CD4-positive, CD25-positive, alpha-beta regulatory T cell (primary cell): ENCODE results near the gene ARHGEF16. TPM values are rescaled to one million over a fixed set of nuclear protein-coding genes. Genes with fewer than 3 reads are reported as not detected.

Experiments
- ATAC-seq, 2 donors: fragments of 150-1000 bp; cut with Tn5 transposase; one replicate each; pipeline ENCODE4 v1.10.0; 2021; ENCODE audit warnings: low read depth in 2 of 2, moderate number of reproducible peaks in 2 of 2, moderate library complexity in 1 of 2
- DNase-seq, 3 donors: peaks; one replicate each; pipeline versions ENCODE4 v3.0.0 to v3.0.0-alpha.2; 2012 to 2022; ENCODE audit warnings: mixed read lengths in 1 of 3
- H3K27ac ChIP-seq: one replicate; pipeline ENCODE4 v1.7.0; 2013; ENCODE audit warnings: mild to moderate bottlenecking, low read length; ENCODE audit not compliant: insufficient read depth, poor library complexity, severe bottlenecking
- H3K27me3 ChIP-seq: one replicate; pipeline ENCODE4 v1.7.0; 2013; ENCODE audit warnings: low read length; ENCODE audit not compliant: control insufficient read depth, insufficient read depth
- H3K36me3 ChIP-seq: one replicate; pipeline ENCODE4 v1.7.0; 2013; ENCODE audit warnings: mild to moderate bottlenecking, low read length, moderate library complexity; ENCODE audit not compliant: control insufficient read depth, insufficient read depth
- H3K4me1 ChIP-seq: 2 replicates; pipeline ENCODE4 v1.7.0; 2013; ENCODE audit warnings: mild to moderate bottlenecking, low read length; ENCODE audit not compliant: insufficient read depth, control insufficient read depth, poor library complexity, severe bottlenecking
- H3K4me3 ChIP-seq: one replicate; pipeline ENCODE4 v1.7.0; 2013; ENCODE audit warnings: low read depth, mild to moderate bottlenecking, low read length, moderate library complexity
- H3K9me3 ChIP-seq, 2 experiments: 1 replicate in 1 of 2; 2 replicates in 1 of 2; pipeline ENCODE4 v1.7.0; 2013; ENCODE audit warnings: low read length in 2 of 2, mild to moderate bottlenecking in 1 of 2, moderate library complexity in 1 of 2; ENCODE audit not compliant: control insufficient read depth in 2 of 2
- H3K27ac Mint-ChIP-seq, 3 donors: one replicate each; pipeline ENCODE4 v1.8.0; 2020 to 2022; ENCODE audit warnings: mild to moderate bottlenecking in 3 of 3, mixed read lengths in 3 of 3, moderate library complexity in 2 of 3
- H3K27me3 Mint-ChIP-seq: one replicate; pipeline ENCODE4 v1.8.0; 2022; ENCODE audit warnings: mild to moderate bottlenecking, mixed read lengths
- H3K36me3 Mint-ChIP-seq: one replicate; pipeline ENCODE4 v1.8.0; 2020; ENCODE audit warnings: mixed read lengths
- H3K4me1 Mint-ChIP-seq, 4 donors: one replicate each; pipeline ENCODE4 v1.8.0; 2020 to 2022; ENCODE audit warnings: mixed read lengths in 4 of 4, mild to moderate bottlenecking in 1 of 4
- H3K4me3 Mint-ChIP-seq, 4 donors: one replicate each; pipeline ENCODE4 v1.8.0; 2020 to 2022; ENCODE audit warnings: mild to moderate bottlenecking in 4 of 4, mixed read lengths in 4 of 4, moderate library complexity in 3 of 4
- H3K9me3 Mint-ChIP-seq, 7 donors: one replicate each; pipeline ENCODE4 v1.8.0; 2020 to 2022; ENCODE audit warnings: mixed read lengths in 7 of 7, mild to moderate bottlenecking in 3 of 7, moderate library complexity in 2 of 7
- polyA plus RNA-seq, 4 donors: library from polyadenylated mRNA; unstranded; fragments of 300-500 nt; fragmentation: Illumina TruSeq; gene quantifications; one replicate each; pipeline ENCODE4 v1.2.3, GENCODE V29; 2021
- total RNA-seq: library from RNA; stranded (reverse); gene quantifications from one replicate; pipeline ENCODE4 v1.2.3, GENCODE V29; 2022

Gene ARHGEF16
- total and polyA plus RNA-seq, 5 donors from 2014 or later, result not detected

- Histone ChIP-seq H3K4me3 (no peak overlapping the region), H3K27me3 (no peaks in the 10 kb centered on the region), H3K27ac (no peak overlapping the region), H3K4me1 (no peaks in the 10 kb centered on the region), H3K9me3 (no peaks in the 10 kb centered on the region), H3K36me3 (peaks cover 18% of the 10 kb centered on the region)
- DNase-seq (no peak), ATAC-seq (no peak)
- Mint-ChIP-seq H3K27ac (peak overlapping the region in 1 of 3 donors; percentile 63), H3K9me3 (peaks cover 0 to 2% (median 0%) of the 10 kb centered on the region in 7 donors), H3K27me3 (no peaks in the 10 kb centered on the region), H3K36me3 (peaks cover 9% of the 10 kb centered on the region), H3K4me1 (no peaks in the 10 kb centered on the region), H3K4me3 (no peak overlapping the region)
Observed at GRCh38 chr1:3504822-3505153, 50.3 kb downstream of the ARHGEF16 start.

DNA sequence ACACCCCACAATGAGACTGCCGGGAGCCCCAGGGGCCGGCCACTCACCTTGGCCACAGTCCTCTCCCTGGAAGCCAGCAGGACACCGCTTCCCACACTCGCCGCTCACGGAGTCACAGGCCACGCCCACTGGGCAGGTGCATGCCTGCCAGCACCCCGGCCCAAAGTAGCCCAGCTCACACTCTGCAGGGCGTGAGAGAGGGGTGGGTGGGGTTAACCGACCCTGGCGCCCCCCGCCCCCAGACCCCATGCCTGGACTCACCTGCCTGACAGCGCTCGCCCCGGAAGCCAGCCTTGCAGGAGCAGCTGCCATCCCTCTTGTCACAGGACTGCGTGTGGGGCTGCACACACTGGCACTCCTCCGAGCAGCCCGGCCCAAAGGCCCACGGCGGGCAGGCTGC, 50.7 kb downstream of the ARHGEF16 start:
- H3K36me3 ChIP-seq, result peaks cover 18% of the 10 kb centered on the region
- Mint-ChIP-seq H3K27me3 (no peaks in the 10 kb centered on the region), H3K4me3 (no peak overlapping the region), H3K27ac (no peak overlapping the region), H3K36me3 (peaks cover 9% of the 10 kb centered on the region), H3K9me3 (no peaks in the 10 kb centered on the region), H3K4me1 (no peaks in the 10 kb centered on the region)
- no peak overlapping the region for H3K27ac ChIP-seq
- ATAC-seq, result no peak
- no peak for DNase-seq
- H3K4me1 ChIP-seq, result no peaks in the 10 kb centered on the region
- no peaks in the 10 kb centered on the region for H3K9me3 ChIP-seq
- H3K27me3 ChIP-seq, result no peaks in the 10 kb centered on the region
- H3K4me3 ChIP-seq, result no peak overlapping the region

DNA sequence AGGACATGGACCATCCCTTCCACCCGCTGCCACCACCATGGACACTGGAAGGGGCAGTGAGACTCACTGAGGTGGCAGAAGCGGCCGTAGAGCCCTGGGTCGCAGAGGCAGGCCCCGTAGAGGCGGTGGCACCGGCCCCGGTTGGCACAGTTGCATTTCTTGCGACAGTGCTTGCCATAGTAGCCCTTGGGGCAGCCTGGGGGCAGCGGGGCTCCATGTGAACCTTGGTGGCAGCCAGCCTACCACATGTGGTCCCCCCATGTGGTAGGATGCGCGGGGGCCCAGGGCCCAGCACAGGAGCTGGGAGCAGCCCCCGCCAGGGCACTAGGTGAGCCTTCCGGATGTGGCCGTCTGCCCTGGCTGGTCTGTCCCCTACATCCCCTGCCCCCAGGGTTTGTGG, 51.6 kb downstream of the ARHGEF16 start:
- Mint-ChIP-seq H3K4me1 (peaks cover 0 to 2% (median 0%) of the 10 kb centered on the region in 4 donors), H3K36me3 (peaks cover 9% of the 10 kb centered on the region), H3K4me3 (no peak overlapping the region), H3K27me3 (no peaks in the 10 kb centered on the region), H3K9me3 (no peaks in the 10 kb centered on the region), H3K27ac (no peak overlapping the region)
- Histone ChIP-seq H3K4me1 (no peaks in the 10 kb centered on the region), H3K27me3 (no peaks in the 10 kb centered on the region), H3K4me3 (no peak overlapping the region), H3K9me3 (no peaks in the 10 kb centered on the region), H3K36me3 (peaks cover 18% of the 10 kb centered on the region), H3K27ac (no peak overlapping the region)
- DNase-seq, result no peak
- no peak for ATAC-seq

DNA sequence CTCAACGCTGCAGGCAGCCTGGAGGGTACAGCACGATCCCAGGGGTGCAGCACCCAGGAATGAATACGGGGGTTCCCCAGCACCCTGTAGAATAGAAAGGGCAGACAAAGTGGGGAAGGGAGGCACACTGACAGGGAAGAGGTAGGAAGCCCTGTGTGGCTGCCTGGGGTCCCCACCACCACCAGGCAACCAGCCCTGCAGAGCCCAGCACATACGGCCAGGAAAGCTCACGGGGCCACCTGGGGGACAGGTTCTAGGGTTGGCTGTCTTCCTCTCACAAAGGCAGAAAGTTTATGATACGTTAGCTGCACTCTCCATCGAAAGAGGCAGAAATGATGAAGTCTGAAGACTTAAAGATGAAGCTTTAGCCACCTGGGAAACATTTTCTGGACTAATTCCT, 52.5 kb downstream of the ARHGEF16 start:
- H3K27me3 ChIP-seq, result no peaks in the 10 kb centered on the region
- ATAC-seq (no peak), DNase-seq (no peak)
- peaks cover 20% of the 10 kb centered on the region for H3K36me3 ChIP-seq
- H3K9me3 ChIP-seq, result no peaks in the 10 kb centered on the region
- H3K4me1 Mint-ChIP-seq, result peaks cover 0 to 2% (median 0%) of the 10 kb centered on the region in 4 donors
- H3K4me1 ChIP-seq, result no peaks in the 10 kb centered on the region
- H3K4me3 ChIP-seq, result no peak overlapping the region
- no peaks in the 10 kb centered on the region for H3K9me3 Mint-ChIP-seq
- H3K27me3 Mint-ChIP-seq, result no peaks in the 10 kb centered on the region
- no peak overlapping the region for H3K4me3 Mint-ChIP-seq
- H3K27ac ChIP-seq, result no peak overlapping the region
- peaks cover 9% of the 10 kb centered on the region for H3K36me3 Mint-ChIP-seq
- peak overlapping the region in 1 of 3 donors; percentile 69 for H3K27ac Mint-ChIP-seq

DNA sequence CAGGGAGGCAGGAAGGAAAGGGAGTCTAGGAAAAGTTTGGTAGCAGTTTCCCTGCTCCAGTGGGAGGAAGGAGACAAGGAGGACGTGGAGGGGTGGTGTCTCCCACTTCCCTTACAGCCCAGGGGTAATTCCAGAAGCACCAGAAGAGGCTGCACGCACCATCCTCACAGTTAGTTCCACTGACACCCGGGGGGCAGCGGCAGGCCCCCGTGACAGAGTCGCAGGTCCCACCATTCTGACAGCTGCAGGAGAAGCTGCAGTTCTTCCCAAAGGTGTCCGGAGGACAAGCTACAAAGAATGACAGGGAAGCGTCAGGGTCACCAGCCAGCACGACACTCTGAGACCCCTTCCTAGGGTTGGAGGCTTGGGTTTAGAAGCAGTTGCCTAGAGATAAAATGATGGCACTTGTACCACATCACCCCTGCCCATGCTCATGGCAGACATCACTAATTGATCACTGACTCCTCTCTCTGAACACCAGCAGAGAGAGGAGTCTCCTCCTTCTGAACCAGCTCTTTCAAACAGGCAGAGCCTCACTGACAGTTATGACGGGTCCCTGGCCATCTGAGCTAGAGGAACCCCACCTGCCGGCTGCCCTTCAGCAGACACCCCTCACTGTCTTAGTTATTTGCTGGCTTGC, 53.3 kb downstream of the ARHGEF16 start:
- no peaks in the 10 kb centered on the region for H3K27me3 ChIP-seq
- Mint-ChIP-seq H3K4me1 (peaks cover 0 to 2% (median 0%) of the 10 kb centered on the region in 4 donors), H3K36me3 (peaks cover 9% of the 10 kb centered on the region), H3K4me3 (peak overlapping the region in 1 of 4 donors; percentile 27), H3K27ac (no peak overlapping the region), H3K27me3 (no peaks in the 10 kb centered on the region), H3K9me3 (no peaks in the 10 kb centered on the region)
- peaks cover 22% of the 10 kb centered on the region for H3K36me3 ChIP-seq
- ATAC-seq, result no peak
- no peaks in the 10 kb centered on the region for H3K9me3 ChIP-seq
- H3K27ac ChIP-seq, result no peak overlapping the region
- no peak overlapping the region for H3K4me3 ChIP-seq
- no peaks in the 10 kb centered on the region for H3K4me1 ChIP-seq
- no peak for DNase-seq

DNA sequence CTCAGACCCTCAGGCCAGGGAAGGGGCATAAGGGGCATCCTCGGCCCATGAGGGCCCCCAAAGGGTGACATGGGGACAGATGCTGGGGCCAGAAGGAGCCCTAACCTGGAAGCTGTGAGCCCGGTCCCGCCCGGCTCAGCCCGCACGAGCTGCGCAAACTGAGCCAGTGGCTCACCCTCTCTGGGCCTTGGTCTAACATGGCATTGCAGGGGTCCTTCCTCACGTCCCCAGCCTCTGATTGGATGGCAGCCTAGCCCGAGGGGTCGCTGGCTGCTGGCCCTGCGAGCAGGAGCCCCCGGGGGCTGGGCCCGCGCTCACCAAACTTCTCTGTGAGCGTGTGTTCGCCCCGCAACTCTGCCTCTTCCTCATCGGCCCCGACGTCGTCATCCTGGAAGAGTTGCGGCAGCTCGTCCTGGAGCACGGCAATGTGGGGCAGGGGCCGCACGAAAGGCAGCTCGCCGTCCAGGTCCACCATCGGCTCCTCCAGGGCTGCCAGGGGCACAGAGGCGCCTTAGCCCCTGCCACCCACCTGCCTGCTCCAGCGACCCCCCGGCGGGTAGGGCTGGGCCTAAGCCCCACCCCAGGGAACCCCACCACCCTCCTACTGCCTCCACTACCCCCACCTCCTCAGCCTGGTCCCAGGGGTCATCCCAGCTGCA, 54.4 kb downstream of the ARHGEF16 start:
- no peaks in the 10 kb centered on the region for H3K27me3 Mint-ChIP-seq
- peaks cover 0 to 2% (median 0%) of the 10 kb centered on the region in 4 donors for H3K4me1 Mint-ChIP-seq
- H3K4me1 ChIP-seq, result no peaks in the 10 kb centered on the region
- no peak overlapping the region for H3K4me3 ChIP-seq
- H3K27ac Mint-ChIP-seq, result peak overlapping the region in 1 of 3 donors; percentile 14
- no peak for DNase-seq
- peaks cover 9% of the 10 kb centered on the region for H3K36me3 Mint-ChIP-seq
- no peak overlapping the region for H3K27ac ChIP-seq
- H3K36me3 ChIP-seq, result peaks cover 25% of the 10 kb centered on the region
- H3K9me3 ChIP-seq, result no peaks in the 10 kb centered on the region
- no peak for ATAC-seq
- H3K27me3 ChIP-seq, result no peaks in the 10 kb centered on the region
- H3K4me3 Mint-ChIP-seq, result no peak overlapping the region
- H3K9me3 Mint-ChIP-seq, result no peaks in the 10 kb centered on the region

GRCh38 chr1:3509721-3510120, 55.3 kb downstream of the ARHGEF16 start:
- ATAC-seq, result no peak
- Mint-ChIP-seq H3K4me1 (peaks cover 0 to 2% (median 0%) of the 10 kb centered on the region in 4 donors), H3K4me3 (no peak overlapping the region), H3K9me3 (no peaks in the 10 kb centered on the region), H3K27me3 (no peaks in the 10 kb centered on the region), H3K27ac (no peak overlapping the region), H3K36me3 (peaks cover 9% of the 10 kb centered on the region)
- Histone ChIP-seq H3K9me3 (no peaks in the 10 kb centered on the region), H3K4me1 (no peaks in the 10 kb centered on the region), H3K27ac (no peak overlapping the region), H3K27me3 (no peaks in the 10 kb centered on the region), H3K4me3 (no peak overlapping the region), H3K36me3 (peaks cover 25% of the 10 kb centered on the region)
- DNase-seq, result no peak
